NCI-H1417 (cell line): ENCODE data around the gene FAM3D.

ENCODE experiments used
- DNase-seq, 3 experiments: peaks; one replicate each; lab custom pipeline; 2025; lab: John Stamatoyannopoulos, UW

The FAM3D gene

GRCh38 chr3:58627570-58627885 is 39.0 kb downstream of the FAM3D start:
- DNase-seq = no peak

- no peak for DNase-seq
Measured at GRCh38 chr3:58626841-58627569, 39.6 kb downstream of the FAM3D start.

- DNase-seq = no peak
Measured at GRCh38 chr3:58625196-58625824, 41.3 kb downstream of the FAM3D start.

GRCh38 chr3:58624550-58624949 is 42.0 kb downstream of the FAM3D start:
- no peak for DNase-seq

GRCh38 chr3:58623961-58624360 is 42.6 kb downstream of the FAM3D start:
- DNase-seq = no peak

- no peak for DNase-seq
Measured at GRCh38 chr3:58623478-58623877, 43.1 kb downstream of the FAM3D start.

- no peak for DNase-seq
Measured at GRCh38 chr3:58622892-58623291, 43.7 kb downstream of the FAM3D start.

- DNase-seq = no peak
Measured at GRCh38 chr3:58622436-58622835, 44.1 kb downstream of the FAM3D start.

GRCh38 chr3:58621086-58621830 is 45.3 kb downstream of the FAM3D start:
- DNase-seq = no peak

GRCh38 chr3:58620421-58620820 is 46.2 kb downstream of the FAM3D start:
- DNase-seq = no peak

- no peak for DNase-seq
Measured at GRCh38 chr3:58617338-58617761, 49.2 kb downstream of the FAM3D start.

GRCh38 chr3:58613236-58614132 is 53.1 kb downstream of the FAM3D start:
- DNase-seq = no peak

GRCh38 chr3:58612830-58613229 is 53.7 kb downstream of the FAM3D start:
- DNase-seq = no peak

- DNase-seq = no peak
Measured at GRCh38 chr3:58609990-58610389, 56.6 kb downstream of the FAM3D start.

- peak in 2 of 3 experiments; percentile 40 to 79 for DNase-seq
Measured at GRCh38 chr3:58608648-58609047, 57.9 kb downstream of the FAM3D start.

- DNase-seq = no peak
Measured at GRCh38 chr3:58607816-58608215, 58.8 kb downstream of the FAM3D start.

- no peak for DNase-seq
Measured at GRCh38 chr3:58606693-58607092, 59.9 kb downstream of the FAM3D start.

GRCh38 chr3:58604031-58604430 is 62.5 kb downstream of the FAM3D start:
- no peak for DNase-seq

- DNase-seq = no peak
Measured at GRCh38 chr3:58603606-58604005, 63.0 kb downstream of the FAM3D start.

GRCh38 chr3:58597770-58598310 is 68.7 kb downstream of the FAM3D start:
- no peak for DNase-seq

GRCh38 chr3:58596834-58597518 is 69.6 kb downstream of the FAM3D start:
- DNase-seq = no peak
